Forelimb muscle (tissue), 1 donor: ENCODE data around the gene OR6S1. TPM values are rescaled to one million over a fixed set of nuclear protein-coding genes. Genes with fewer than 3 reads are reported as not detected.
A peak's percentile ranks its signal among the peaks of the same experiment; 100 is the strongest.

Source experiments
- DNase-seq: peaks from one replicate; pipeline ENCODE4 v3.0.0-alpha.2; 2013; ENCODE audit warnings: low read depth
- polyA plus RNA-seq: library from polyadenylated mRNA; unstranded; fragments of 120-200 nt; gene quantifications from one replicate; pipeline ENCODE4 v1.2.1, GENCODE V29; 2013; ENCODE audit not compliant: insufficient read length

OR6S1 gene, protein sequence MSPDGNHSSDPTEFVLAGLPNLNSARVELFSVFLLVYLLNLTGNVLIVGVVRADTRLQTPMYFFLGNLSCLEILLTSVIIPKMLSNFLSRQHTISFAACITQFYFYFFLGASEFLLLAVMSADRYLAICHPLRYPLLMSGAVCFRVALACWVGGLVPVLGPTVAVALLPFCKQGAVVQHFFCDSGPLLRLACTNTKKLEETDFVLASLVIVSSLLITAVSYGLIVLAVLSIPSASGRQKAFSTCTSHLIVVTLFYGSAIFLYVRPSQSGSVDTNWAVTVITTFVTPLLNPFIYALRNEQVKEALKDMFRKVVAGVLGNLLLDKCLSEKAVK
- polyA plus RNA-seq = not detected

DNA sequence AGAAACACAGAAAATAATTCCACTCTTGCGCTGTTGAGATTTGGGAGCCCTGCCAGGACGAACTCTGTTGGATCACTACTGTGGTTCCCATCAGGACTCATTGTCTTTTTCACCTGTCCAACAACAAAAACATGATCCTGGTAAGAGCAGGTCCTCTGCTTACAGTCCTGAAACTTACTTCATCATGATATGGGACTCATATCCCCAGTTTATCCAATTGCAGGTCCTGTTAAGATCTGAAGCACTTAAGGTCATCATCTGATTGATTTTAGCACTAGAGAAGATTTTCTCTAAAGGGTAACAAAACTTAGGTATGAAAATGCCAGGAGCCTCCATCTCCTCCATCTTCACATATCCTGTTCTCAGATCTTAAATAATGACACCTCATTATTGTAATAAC is at the start of gene OR6S1:
Gene OR6S1, minus strand, starts transcription at position 101 of the 400 bp plus-strand sequence. Its CDS starts 0 bp downstream, at position 101.
- DNase-seq = no peak

DNA sequence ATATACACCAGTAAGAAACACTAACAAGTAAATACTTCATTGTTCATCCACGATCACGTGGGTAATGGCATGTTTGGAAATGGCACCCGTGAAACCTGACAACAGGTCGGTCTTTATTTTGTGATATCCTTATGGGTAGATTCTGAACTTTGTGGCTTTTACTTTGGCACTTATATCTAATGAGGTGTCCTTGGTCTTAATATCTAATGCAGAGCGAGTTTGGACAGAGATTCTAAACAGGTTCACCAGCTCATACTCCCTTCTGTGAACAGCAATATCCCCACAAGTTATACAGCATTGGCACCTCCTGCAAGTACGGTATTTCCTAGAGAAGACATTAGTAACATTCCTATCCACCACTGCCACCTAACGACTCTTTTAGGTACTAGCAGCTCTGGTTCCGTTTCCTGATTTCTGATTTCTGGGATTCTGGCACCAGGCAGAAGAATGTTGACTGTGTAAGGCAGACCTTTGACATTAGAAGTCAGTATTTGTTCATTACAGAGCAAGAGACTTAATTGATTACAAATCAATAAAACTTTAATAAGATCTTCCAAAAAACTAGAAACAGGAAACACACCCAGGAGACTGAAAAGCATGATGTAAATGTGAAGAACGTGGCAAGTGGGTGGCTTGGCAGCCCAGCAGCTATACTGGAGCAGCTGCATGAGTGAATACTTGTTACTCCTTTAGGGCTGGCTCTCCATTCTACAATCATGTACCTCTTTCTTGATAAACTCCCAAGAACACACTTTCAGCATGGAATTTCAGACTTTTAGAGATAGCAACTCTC is 49.6 kb upstream of the OR6S1 start:
- DNase-seq = peak; percentile 65

DNA sequence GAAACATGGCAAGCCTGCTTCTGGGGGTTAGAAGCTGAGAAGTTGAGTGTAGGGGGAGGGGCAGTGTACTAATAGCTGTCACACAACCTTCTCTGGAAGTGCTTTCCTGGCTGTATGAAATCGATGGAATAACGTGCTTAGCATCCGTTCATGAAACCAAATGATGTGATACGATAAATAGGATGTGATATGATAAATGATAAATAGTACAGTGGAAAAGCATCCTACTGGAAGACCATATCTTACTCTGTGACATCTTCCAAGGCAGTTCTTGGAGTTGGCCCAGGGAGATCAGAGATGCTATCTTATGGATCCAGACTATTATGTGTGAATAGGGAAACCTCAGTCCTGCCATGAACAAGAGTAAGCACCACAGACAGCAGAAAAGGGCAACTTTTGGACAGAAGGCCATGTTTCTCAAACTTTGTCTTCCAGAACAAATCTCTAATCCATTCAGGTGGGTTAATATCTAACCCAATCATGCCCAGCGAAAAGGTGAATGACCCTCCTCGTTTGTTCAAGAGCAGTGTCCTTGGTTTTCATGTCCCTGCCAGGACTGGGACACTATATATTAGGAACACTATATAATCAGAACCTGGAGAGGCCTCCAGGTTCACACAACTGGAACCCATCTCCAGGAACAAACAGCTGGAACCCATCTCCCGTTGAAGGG is 46.8 kb upstream of the OR6S1 start, which contains the start of gene ANG:
Gene ANG, plus strand, starts transcription at position 598 of the 673 bp plus-strand sequence. CDS start 4,801 bp downstream, outside the sequence.
- DNase-seq = no peak

DNA sequence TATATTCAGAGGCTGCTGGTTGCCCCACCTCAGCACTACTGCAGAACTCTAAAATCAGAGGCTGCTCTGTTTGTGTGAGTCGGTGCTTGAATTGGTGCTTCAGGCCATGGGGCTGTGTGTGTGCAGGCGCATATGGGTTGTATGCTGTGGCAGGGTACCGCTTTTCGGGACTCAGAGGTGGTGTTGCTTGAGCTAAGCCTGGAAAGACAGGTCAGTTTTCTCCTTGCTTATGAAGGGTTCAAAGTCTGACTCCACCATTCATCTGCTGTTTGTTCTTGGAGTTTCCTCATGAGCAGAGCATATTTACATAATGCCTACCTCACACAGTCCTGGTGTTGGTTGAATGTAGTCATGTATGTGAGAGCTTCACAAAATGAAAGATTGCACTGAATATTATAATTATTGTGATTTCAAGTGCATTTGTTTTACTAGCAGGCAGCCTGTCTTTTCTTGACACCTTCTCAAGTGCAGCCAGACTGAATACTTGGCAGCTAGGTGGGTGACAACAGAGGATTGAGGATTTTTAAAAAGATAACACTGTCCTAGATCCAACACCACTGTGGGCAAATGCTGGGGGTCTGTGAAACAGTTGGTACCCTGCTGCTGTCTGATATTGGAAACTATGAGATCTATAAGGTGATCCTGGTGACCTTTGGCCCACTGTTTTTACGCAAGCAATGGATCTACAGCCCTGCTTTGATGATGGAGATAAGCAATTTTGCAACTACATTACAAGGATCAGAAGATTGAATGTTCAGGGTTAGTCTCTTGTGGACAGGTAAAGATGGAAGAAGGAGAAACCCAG is 46.1 kb upstream of the OR6S1 start:
- DNase-seq = no peak

DNA sequence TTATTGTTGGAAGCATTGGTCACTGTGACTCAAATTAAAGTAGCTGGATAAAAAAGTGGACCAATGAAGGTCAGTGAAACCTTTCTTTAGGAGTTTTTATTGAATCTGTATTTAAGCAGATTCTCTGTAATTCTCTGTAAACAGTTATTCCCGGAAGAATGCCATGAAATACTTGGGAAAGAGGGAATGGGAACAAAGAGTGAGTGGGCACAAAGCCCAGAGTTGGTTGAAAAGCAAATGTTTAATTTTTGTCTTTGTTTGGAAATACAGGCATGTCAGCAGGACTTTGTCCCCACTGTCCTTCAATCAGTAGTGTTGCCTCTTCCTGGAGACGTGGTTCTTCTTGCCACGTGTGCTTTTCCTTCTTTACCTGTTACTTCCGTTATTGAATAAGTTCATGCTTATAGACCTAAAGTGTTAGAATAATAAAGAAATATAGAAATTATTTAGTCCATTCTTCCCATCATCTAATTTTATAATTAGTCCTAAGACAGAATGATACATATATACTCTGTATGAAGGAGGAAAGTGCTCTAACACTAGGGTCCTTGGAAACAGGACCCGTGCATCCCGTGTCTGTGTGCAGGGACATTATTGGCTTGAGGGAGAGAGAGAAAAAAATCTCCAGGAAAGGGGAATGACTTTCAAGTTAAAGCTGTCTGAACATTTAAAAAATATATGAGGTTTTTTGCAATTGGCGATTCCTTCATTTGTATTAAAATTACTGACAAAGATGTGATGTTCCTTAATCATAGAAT is 45.1 kb upstream of the OR6S1 start:
- no peak for DNase-seq

DNA sequence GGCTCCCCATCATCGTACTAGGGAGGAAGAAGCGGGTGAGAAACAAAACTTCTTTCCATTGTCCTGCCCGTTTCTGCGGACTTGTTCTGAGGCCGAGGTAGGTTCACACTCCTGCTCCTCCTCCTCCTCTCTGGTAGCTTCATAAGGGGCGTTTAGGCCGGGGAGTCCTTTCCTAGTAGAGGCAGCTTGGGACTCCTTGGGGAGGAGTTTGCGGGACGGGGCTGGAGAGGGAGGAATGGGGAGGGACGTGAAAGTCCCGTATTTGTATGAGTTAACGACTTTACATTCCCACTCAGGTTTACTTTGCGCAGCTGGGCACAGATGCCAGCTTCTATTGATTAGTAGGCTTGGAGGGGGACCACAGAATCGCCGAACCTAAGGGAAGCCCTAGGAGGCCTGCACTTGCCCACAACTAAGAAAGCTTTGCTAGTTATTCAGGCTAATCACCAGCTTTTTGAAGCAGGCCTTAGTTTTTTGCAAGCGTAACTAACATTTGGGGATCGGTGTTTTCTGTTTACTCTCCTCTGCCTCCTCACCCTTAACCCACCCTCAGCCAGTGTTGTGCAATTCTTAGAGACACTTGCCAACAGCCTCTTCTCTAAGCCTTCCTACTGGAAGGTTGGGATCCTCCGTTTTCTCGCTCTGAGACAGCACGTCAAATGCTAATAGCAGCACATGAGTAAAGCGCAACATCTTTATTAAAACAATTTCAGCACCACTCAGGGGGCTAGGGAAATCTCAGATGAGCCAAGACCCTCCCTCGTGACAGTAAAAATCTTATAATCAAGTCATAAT is 43.4 kb upstream of the OR6S1 start:
- DNase-seq = peak; percentile 22

DNA sequence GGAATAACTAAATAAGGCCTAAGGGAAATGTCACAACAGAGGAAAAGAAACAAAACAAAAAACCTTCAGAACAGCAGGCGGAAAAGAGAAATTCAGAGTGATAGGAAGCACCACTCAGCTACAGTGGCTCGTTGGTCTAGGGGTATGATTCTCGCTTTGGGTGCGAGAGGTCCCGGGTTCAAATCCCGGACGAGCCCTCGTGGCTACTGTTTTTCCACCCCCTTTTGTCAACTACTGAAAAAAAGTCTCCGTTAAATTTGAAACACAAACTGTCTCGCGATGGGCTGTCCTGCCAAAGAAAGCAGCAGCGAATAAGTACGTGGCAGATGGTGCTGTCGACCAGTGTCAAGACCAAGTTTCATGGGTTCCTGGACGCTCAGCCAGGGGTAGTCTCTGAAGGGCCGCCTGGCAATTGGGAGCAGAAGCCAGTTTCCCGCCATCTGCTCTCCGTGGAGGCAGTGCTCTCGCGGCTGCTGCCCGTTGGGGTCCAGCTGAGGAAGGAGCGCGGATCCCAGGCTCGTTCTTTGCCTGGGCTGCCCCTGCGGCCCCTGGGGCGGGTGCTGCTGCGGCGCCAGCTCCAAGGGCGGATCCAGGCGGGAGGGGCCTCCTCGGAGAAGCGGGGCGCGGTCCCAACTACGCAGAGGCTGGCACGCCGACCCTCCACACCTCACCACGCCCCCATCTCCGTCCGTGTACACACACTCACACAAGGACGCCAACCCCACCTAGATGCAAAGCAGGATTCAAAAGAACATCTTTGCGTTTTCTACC is 42.6 kb upstream of the OR6S1 start, which contains the start of gene RNASE4:
Gene RNASE4, plus strand, starts transcription at position 670 of the 771 bp plus-strand sequence. CDS start 14,812 bp downstream, outside the sequence.
- peak; percentile 69 for DNase-seq

DNA sequence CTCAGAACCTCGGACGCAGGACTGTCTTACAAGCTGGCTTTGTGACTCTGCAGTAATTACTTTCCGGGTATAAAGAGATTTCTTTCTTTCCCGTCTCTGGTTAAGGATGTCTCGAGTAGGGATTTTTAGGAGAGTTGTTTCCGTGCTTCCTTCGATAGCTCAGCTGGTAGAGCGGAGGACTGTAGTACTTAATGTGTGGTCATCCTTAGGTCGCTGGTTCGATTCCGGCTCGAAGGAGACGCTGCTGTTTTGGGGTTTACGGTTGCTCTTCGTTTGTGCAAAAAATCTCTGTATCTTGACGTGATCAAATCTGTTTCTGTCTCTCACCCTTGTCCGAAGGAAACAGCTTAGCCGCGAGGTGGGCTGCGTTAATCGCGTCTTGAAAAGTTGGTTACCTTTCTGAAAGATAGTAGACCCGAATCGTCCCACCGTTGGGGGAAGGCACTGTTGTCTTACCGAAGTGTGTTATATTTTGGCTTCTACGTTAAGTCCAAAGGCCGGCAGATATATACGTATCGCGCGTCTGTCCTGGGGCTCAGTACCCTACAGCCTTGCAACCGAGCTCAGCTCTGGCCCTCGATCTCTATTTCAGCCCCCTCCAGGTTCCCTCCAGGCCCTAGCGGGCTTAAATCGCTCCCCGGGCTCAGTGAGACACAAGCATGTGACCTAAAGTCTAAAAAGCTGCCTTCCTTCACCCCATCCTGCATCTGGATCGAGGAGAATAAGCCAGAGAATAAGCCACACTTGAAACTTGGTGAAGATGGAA is 41.8 kb upstream of the OR6S1 start:
- DNase-seq = peak; percentile 85

DNA sequence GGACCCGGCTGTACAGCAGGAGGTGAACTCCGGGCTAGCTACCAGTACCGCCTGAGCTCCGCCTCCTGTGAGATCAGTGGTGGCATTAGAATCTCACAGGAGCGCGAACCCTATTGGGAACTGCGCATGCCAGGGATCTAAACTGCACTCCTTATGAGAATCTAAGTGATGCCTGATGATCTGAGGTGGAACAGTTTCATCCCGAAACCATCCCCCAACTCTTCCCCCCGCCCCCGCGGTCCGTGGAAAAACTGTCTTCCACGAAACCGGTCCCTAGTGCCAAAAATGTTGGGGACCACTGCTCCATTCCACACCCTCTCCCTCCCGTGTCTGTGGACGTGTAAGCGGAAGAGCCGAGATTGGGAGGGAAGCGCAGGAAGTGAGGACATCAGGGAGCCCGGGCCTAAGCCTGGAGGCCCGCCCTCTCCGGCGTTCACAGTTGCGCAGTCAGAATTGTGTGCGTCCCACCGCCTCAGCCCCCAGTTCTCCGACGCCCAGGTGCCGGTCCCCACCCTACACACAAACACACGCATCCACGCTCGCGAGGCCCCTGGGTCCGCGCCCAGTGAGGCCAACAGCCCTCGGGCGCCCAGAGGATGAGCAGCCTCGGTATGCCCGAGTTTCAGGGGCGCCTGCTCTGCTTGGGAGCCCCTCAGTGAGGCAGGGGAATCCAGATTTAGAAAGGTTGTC is 41.1 kb upstream of the OR6S1 start:
- DNase-seq = peak; percentile 96

DNA sequence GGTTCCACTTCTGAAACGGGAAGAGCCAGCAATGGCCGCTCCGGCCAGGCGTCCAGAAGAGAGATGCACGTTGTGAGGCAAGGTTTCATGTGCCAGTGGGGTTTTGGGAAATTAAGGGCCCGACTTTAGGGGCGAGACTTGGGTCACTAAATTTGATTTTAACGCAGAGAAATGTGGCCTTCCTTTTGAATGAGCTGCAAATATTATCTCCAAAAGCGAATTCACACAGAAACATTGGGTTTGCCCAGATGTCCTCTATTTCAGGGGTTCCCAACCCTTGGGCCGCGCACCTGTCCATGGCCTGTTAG is 40.6 kb upstream of the OR6S1 start:
- DNase-seq = no peak

DNA sequence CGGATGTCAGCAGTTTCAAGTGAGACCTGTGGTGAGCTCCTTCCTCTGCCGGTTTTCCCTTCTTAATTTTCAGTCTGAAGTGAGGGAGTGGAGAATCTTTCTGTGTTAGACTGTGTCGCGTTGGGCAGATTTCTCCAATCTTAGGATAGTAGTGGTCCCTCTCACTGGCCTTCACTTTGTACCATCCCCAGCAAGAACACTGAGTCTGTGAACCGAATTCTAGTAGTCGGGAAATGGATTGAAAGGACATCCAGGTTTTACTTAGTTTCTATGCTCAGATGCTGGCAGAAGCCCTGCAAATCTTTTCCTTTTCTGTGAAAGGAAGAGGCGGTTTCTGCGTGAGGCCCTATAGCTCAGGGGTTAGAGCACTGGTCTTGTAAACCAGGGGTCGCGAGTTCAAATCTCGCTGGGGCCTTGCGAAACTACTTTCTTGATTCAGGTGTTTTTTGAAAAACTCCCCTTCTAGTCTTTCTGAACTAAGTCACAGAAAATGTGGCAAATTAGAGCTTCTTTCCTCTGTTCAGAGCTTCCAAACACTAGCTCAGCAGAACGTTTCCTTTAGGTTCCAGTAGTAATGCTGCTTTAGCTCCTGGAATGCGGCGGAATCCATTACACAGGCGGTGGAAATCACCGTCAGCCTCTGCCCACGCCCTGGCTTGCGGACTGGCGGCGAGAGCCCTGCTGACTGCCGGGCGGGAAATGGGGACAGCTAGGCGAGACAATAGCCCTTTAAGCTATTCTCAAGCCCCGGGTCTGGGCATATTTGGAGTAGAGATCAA is 40.0 kb upstream of the OR6S1 start:
- DNase-seq = peak; percentile 73

DNA sequence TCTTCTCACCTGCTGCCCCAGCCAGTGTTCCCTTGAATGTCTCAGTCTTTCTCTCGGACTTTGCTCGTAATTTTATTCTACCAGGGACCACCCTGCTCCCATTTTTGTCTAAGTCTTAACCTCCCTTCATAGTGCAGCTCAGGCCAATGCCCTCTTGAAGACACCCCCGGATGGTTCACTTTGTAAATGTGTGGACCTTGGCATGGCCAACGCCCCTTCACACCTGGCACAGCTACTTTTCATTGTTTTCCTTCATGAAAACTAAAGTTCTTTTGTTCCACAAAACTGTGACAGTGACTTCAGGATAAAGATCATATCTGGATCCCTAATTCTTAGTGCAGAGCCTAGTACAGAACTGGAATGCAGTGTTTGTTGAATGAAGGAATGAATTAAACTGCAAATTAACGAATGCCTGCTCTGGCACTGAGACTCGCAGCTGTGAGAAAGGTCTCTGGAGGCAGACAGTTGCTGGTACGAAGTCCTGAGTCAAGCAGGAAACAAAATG is 39.4 kb upstream of the OR6S1 start:
- peak; percentile 60 for DNase-seq

DNA sequence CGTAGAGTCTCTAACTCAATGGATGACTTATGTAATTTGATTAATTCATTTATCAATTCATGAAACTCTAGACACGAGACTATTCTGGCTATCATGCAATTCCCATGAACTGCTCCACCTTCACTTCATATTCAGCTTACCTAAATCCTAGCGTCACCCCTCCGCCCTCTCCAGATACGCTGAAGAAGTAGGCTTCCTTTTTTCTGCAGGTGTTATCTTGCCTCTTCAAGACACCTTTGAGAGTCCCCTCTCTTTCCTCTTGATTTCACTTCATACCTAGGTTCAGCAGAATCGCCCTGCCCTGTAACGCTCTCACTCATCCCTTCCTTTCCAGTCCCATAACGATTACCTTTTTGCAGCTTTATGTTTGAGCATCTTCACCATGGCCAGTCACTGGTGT is 38.9 kb upstream of the OR6S1 start:
- no peak for DNase-seq

DNA sequence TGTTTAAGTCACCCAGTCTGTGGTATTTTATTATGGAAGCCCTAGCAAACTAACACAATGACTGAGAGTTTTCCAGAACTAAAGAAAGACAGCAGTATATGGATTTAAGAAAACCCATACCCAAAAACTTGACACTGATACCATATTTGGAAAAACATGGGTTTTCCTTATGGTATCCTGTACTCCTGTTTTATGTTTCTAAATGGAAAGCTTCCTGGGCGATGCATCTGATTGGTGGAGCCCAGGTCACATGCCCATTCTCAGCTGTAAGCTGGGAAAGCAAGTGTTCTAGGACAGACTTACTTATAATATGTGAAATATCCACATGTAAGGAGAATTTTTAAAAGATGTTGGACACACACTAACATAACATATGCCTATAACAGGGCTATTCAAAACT is 38.4 kb upstream of the OR6S1 start:
- DNase-seq = no peak

DNA sequence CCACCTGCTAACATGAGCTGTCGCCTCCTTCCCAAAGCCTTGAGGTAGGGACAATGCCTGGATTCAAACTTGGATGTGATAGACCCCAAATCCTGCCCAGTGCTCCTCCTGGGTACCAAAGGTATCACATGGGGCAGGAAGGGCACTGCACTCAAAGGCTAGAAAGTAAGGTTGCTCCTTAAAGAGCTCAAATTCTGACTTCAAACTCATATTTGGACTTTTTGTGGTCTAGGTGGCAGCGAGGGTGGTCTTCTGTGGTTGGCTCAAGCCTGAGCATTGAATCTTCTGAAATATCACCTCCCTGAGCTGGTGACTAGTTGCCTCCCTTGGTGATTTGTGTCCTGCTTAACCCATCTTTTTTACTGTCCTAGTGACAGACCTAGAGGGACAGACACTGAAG is 34.6 kb upstream of the OR6S1 start:
- DNase-seq = no peak

DNA sequence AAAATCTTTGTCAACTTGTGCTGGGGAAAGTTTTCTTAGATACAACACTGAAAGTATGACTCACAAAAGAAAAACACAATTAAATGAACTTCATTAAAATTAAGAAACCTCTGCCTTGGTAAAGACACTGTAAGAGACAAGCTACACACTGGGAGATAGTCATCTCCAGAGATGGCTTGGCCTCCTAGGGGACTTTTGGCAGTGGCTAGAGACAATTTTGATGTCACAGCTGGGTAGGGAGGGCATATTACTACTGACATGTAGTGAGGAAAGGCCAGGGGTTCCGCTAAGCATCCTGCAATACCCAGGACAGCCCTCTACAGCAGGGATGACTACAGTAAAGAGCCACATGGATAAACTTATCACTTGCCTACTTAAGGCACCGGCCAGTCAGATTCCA is 34.2 kb upstream of the OR6S1 start:
- no peak for DNase-seq
